Heart left ventricle (tissue), 13 donors: Measurements from ENCODE around the gene JPH2.

ENCODE experiments used
- CTCF ChIP-seq, 12 donors: fragments of 200-600 bp; sonication (generic) in 4 of 12; IDR thresholded peaks; one replicate each; pipeline versions ENCODE4 v1.5.0 to v1.8.0; 2018 to 2022; ENCODE audit warnings: antibody characterized with exemption in 12 of 12, mild to moderate bottlenecking in 5 of 12
- POLR2A ChIP-seq, 2 donors: fragments of 450-650 bp; IDR thresholded peaks; one replicate each; pipeline ENCODE4 v1.6.1; 2017; ENCODE audit warnings: antibody characterized with exemption in 2 of 2, mild to moderate bottlenecking in 2 of 2, moderate library complexity in 2 of 2
- donor health status: ischemic (EF 13 %, LVEDD 7.1; RV severe dilation, severe dysfunction).
- donor health status: DM: no; HTN: yes; CAD: no.
- donor health status: DM: no; HTN: no; CAD: no.
- donor health status: ischemic (EF 25% LVEDD 6.9; RV normal size, moderate dysfunction).
- donor health status: ischemic (EF 25% LVEDD 5.7; RV mildly dilated, moderate dysfunction).
- donor health status: ischemic (EF 35%, LVEDD 5.7; RV mildly dilated, moderate dysfunction).
- donor health status: nonischemic (EF 11% LVEDD 7.7; RV severe dilation, severe dysfunction).
- donor health status: DM: yes; HTN: yes; CAD: no.
- donor health status: PGD.
- donor health status: ischemic (EF 29% LVEDD 5.4; RV normal size, mild dysfunction).
- donor health status: nonischemic (EF 23%, LVEDD 6.1; RV moderate dilation, normal function).

DNA sequence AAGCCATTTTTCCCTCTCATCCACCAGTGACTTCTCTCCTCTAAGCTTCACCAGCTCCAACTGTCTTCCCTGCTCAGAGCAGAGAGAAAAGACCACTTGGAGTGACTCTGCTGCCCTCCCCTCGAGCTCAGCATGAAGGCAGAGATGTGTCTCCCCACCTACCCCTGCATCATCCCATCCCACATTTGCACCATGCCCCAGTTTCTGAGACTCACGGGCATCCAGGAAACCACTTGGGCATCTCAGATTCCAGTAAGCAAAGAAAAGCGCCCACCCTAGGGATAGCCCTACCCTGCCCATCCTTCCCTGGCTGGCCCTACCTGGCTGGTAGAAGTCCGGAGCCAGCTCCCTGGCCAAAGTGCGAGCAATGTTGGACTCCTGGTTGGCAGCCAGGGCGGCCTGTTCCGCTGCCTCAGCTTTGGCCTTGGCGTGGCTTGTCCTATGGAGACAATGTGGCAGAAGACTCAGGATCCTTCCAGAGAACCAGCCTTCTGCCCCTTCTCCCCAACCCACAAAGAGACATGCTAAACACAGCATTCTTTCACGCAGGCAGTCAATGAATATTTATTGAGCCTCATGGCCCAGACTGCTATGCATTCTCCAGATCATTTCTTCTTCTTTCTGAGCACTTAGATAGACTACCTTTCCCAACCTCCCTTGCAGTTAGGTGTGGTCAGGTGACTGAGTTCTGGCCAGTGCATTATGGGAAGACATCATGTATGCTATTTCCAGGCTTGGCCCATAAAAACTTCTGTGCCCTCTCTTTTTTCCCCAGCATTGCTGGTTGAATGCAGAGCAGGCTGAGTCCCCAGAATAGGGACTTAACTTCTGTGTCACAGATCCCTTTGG is 68.6 kb downstream of the JPH2 start:
- no peak for TF ChIP-seq POLR2A (IDR thresholded peaks at IDR 0.05)
- TF ChIP-seq CTCF (IDR thresholded peaks at IDR 0.05), result no peak
